Mucosa of descending colon (tissue), 3 donors: ENCODE measurements around the gene PRMT1. TPM values are rescaled to one million over a fixed set of nuclear protein-coding genes. Genes with fewer than 3 reads are reported as not detected.

Experiments used
- ATAC-seq: fragments of 200-7000 bp; cut with Tn5 transposase; one replicate; pipeline ENCODE4 v1.9.1; 2020; ENCODE audit warnings: mild to moderate bottlenecking, moderate library complexity
- DNase-seq, 3 donors: peaks; one replicate each; pipeline ENCODE4 v3.0.0-alpha.2; 2020
- H3K36me3 ChIP-seq: fragments of 200-600 bp; one replicate; pipeline ENCODE4 v1.8.0; 2021; ENCODE audit warnings: low read depth, mild to moderate bottlenecking
- H3K4me1 ChIP-seq: fragments of 200-600 bp; one replicate; pipeline ENCODE4 v1.8.0; 2021; ENCODE audit warnings: low read depth, mild to moderate bottlenecking
- H3K4me3 ChIP-seq: fragments of 200-600 bp; one replicate; pipeline ENCODE4 v1.8.0; 2021; ENCODE audit warnings: mild to moderate bottlenecking
- H3K9me3 ChIP-seq: fragments of 200-600 bp; one replicate; pipeline ENCODE4 v1.8.0; 2021; ENCODE audit warnings: mild to moderate bottlenecking
- intact Hi-C, 2 donors: fragments of 100-400 bp; cut with DNase I in 1 of 2; cut with micrococcal nuclease in 1 of 2; formaldehyde crosslinking; loops; one replicate each; pipeline versions ENCODE4 v1.11.0 to v1.11.1; 2022; cut with DNase I, micrococcal nuclease
- total RNA-seq, 3 donors: library from RNA; stranded (reverse); fragmentation: NEBNext Ultra II Directional in 2 of 3; extraction: Animal tissue kit (Norgen Biotek cat#: 25700) in 2 of 3; gene quantifications; one replicate each; pipeline versions ENCODE4 v1.2.1 to v1.2.4, GENCODE V29; 2021 to 2023
- TF ChIP-seq, protein P1 (sequence below): fragments of 200-600 bp; IDR thresholded peaks from one replicate; pipeline ENCODE4 v1.8.0; 2022; ENCODE audit warnings: antibody characterized with exemption, mild to moderate bottlenecking
- donor health status: DM: no; HTN: no; CAD: no; lungs with moderate emphysema.
- donor health status: DM: no; HTN: no; CAD: no.
- donor health status: DM: no; HTN: yes; CAD: no.

PRMT1 gene
- total RNA-seq, 3 donors from 2014 or later, result 68.1 to 101 (median 94.8) TPM

- intact Hi-C loops, result no loop called here
- no peak overlapping the region for H3K4me3 ChIP-seq
- ATAC-seq (no peak), DNase-seq (no peak)
- no peaks in the 10 kb centered on the region for H3K4me1 ChIP-seq
- TF ChIP-seq, protein P1, sequence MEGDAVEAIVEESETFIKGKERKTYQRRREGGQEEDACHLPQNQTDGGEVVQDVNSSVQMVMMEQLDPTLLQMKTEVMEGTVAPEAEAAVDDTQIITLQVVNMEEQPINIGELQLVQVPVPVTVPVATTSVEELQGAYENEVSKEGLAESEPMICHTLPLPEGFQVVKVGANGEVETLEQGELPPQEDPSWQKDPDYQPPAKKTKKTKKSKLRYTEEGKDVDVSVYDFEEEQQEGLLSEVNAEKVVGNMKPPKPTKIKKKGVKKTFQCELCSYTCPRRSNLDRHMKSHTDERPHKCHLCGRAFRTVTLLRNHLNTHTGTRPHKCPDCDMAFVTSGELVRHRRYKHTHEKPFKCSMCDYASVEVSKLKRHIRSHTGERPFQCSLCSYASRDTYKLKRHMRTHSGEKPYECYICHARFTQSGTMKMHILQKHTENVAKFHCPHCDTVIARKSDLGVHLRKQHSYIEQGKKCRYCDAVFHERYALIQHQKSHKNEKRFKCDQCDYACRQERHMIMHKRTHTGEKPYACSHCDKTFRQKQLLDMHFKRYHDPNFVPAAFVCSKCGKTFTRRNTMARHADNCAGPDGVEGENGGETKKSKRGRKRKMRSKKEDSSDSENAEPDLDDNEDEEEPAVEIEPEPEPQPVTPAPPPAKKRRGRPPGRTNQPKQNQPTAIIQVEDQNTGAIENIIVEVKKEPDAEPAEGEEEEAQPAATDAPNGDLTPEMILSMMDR, result no peak
- H3K36me3 ChIP-seq, result no peaks in the 10 kb centered on the region
- H3K9me3 ChIP-seq, result no peaks in the 10 kb centered on the region
Measured at GRCh38 chr19:49699364-49699763, 22.3 kb downstream of the PRMT1 start.

DNA sequence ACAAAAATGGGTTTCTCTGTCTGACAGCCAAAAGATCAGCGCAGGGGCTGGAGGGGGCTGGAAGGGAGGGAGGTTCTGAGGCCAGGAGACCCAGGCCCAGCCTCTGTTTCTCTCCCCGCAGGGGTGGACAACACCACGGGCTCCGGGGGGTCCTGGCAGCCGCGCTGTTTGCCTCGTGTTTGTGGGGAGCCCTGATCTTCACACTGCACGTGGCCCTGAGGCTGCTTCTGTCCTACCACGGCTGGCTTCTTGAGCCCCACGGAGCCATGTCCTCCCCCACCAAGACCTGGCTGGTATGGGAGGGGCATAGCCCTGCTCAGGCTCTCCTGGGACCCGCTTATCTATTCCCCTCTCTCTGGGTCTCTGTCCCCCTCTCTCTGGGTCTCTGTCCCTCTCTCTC lies 23.5 kb downstream of the PRMT1 start:
- DNase-seq (no peak), ATAC-seq (no peak)
- Histone ChIP-seq H3K9me3 (no peaks in the 10 kb centered on the region), H3K36me3 (no peaks in the 10 kb centered on the region), H3K4me1 (no peaks in the 10 kb centered on the region), H3K4me3 (no peak overlapping the region)
- intact Hi-C loops, result no loop called here
- TF ChIP-seq, protein P1, result no peak

- intact Hi-C loops, result no loop called here
- TF ChIP-seq, protein P1, result no peak
- H3K9me3 ChIP-seq, result no peaks in the 10 kb centered on the region
- ATAC-seq (no peak), DNase-seq (no peak)
- H3K36me3 ChIP-seq, result no peaks in the 10 kb centered on the region
- H3K4me1 ChIP-seq, result no peaks in the 10 kb centered on the region
- H3K4me3 ChIP-seq, result no peak overlapping the region
Measured at GRCh38 chr19:49701271-49701786, 24.3 kb downstream of the PRMT1 start.

DNA sequence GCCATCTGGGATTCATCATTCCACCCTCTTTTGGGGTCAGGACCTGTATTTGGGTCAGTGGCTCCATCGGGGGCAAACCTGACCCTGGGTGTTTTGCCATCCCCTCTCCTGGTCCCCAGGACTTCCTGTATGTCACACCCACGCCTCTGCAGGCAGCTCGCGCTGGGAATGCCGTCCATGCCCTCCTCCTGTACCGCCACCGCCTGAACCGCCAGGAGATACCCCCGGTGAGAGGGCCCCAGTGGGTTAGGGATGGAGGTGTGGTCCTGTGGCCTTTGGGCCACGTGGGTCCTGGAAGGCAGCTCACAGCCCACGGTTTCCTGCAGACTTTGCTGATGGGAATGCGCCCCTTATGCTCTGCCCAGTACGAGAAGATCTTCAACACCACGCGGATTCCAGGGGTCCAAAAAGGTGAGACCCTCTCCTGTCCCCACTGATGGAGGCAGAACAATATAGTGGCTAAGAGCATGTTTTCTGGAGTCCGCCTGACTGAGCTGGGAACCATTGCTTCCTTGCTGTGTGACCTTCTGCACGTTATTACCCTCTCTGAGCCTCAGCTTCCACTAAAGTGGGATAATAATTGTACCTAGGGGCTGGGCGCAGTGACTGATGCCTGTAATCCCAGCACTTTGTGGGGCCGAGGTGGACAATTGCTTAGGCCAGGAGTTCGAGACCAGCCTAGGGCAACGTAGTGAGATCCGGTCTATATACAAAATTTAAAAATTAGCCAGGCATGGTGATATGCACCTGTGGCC lies 28.0 kb downstream of the PRMT1 start:
- no peak for ATAC-seq
- TF ChIP-seq, protein P1, result no peak
- intact Hi-C loops, result no loop called here
- no peak for DNase-seq
- Histone ChIP-seq H3K9me3 (no peaks in the 10 kb centered on the region), H3K4me1 (no peaks in the 10 kb centered on the region), H3K36me3 (no peaks in the 10 kb centered on the region), H3K4me3 (no peak overlapping the region)

DNA sequence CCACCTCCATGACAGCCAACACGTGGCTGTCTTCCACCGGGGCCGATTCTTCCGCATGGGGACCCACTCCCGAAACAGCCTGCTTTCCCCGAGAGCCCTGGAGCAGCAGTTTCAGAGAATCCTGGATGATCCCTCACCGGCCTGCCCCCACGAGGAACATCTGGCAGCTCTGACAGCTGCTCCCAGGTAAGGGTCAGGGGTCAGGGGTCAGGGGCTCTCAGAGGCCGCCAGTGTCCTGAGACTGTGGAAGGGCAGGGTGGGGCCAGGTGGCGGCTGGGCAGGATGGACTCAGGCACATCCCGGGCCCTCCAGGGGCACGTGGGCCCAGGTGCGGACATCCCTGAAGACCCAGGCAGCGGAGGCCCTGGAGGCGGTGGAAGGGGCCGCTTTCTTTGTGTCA lies 28.8 kb downstream of the PRMT1 start:
- no peak for ATAC-seq
- no peaks in the 10 kb centered on the region for H3K4me1 ChIP-seq
- intact Hi-C loops, result no loop called here
- TF ChIP-seq, protein P1, result no peak
- H3K36me3 ChIP-seq, result no peaks in the 10 kb centered on the region
- no peaks in the 10 kb centered on the region for H3K9me3 ChIP-seq
- DNase-seq, result no peak
- no peak overlapping the region for H3K4me3 ChIP-seq
